Measurements from ENCODE around the gene MRPL27. TPM values are rescaled to one million over a fixed set of nuclear protein-coding genes. Genes with fewer than 3 reads are reported as not detected.

MRPL27 gene
- total RNA-seq, 1 experiment from 2014 or later: 106 TPM

DNA sequence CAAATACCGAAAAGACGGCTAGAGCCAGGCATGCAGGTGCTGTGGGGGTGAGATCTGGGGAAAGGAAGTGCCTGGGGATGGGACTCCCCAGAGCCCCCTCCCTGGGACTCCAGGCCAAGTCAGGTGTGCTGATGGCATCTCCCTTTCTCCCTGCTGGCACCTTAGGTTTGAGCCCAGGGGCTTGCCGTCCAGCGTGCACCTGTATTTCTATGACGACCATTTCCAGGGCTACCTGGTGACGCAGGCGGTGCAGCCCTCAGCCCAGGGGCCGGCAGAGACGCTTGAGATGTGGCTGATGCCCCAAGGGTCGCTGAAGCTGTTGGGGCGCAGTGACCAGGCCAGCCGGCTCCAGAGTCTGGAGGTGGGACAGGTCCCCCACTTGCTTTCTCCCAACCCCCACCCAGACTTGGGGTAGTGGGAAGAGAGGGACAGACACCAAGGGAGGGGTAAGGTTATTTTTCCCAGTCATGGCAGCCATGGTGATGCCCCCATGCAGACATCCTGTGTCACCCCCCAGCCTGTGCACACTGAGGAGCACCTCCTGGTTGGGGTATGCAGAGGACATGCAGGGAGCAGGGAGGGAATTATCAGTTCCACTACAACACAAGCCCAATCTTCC lies 16.0 kb downstream of the MRPL27 start:
- Histone ChIP-seq H3K4me1 (ENCODE audit: control insufficient read depth in 1 of 2, insufficient read depth in 2 of 2, low read length in 2 of 2) (no peaks in the 10 kb centered on the region; a peak in 1 of 4 replicates), H3K4me3 (replicated peaks in 1 of 2; ENCODE audit: low read depth in 1 of 2, low read length in 2 of 2) (no peak overlapping the region), H3K9ac (ENCODE audit: low read length) (no peak overlapping the region), H3K27ac (ENCODE audit: low read depth, low read length) (no peak overlapping the region), H3K4me2 (ENCODE audit: low read length) (no peak overlapping the region), H3K36me3 (ENCODE audit: control insufficient read depth in 1 of 2, insufficient read depth in 2 of 2, low read length in 2 of 2) (peaks cover 51 to 59% of the 10 kb centered on the region in 2 experiments; a peak in 3 of 4 replicates), H3K9me3 (ENCODE audit: control insufficient read depth in 1 of 2, insufficient read depth in 1 of 2, low read depth in 1 of 2, low read length in 2 of 2) (no peaks in the 10 kb centered on the region), H2AFZ (ENCODE audit: low read depth, low read length, poor library complexity, severe bottlenecking) (no peak overlapping the region), H4K20me1 (ENCODE audit: insufficient read depth) (no peaks in the 10 kb centered on the region), H3K9me2 (ENCODE audit: insufficient read depth) (no peaks in the 10 kb centered on the region), H3K79me2 (ENCODE audit: insufficient read depth, low read length) (peaks cover 5% of the 10 kb centered on the region; the same call in 1 of the 2 replicates), H3K27me3 (ENCODE audit: insufficient read depth, low read length) (no peaks in the 10 kb centered on the region)
- TF ChIP-seq EGR1 (IDR thresholded peaks at IDR 0.05; ENCODE audit: low read depth): no peak
- TF ChIP-seq, protein P1, sequence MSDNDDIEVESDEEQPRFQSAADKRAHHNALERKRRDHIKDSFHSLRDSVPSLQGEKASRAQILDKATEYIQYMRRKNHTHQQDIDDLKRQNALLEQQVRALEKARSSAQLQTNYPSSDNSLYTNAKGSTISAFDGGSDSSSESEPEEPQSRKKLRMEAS (IDR thresholded peaks at IDR 0.05): no peak
- TF ChIP-seq ELF1 (IDR thresholded peaks at IDR 0.05; ENCODE audit: borderline replicate concordance, low read depth): no peak
- TF ChIP-seq TCF7L2 (IDR thresholded peaks at IDR 0.05; ENCODE audit: borderline replicate concordance, extremely low read depth, insufficient read depth, insufficient read length): no peak
- TF ChIP-seq POLR2A (IDR thresholded peaks at IDR 0.05; ENCODE audit: borderline replicate concordance, extremely low read depth, insufficient read depth, insufficient read length): no peak
- intact Hi-C loops (cut with micrococcal nuclease): no loop called here
- ChIA-PET CTCF (no interaction called here), RAD21 (ENCODE audit: low non-redundant PET in 1 of 2, low total read pairs in 2 of 2, uncharacterized antibody in 2 of 2, unreplicated experiment in 2 of 2) (no interaction called here), POLR2A (no interaction called here)
- DNase-seq (ENCODE audit: low read depth, low spot score) (no peak), ATAC-seq (no peak)
- no TSS peak for BruUV-seq (replicated peaks)

DNA sequence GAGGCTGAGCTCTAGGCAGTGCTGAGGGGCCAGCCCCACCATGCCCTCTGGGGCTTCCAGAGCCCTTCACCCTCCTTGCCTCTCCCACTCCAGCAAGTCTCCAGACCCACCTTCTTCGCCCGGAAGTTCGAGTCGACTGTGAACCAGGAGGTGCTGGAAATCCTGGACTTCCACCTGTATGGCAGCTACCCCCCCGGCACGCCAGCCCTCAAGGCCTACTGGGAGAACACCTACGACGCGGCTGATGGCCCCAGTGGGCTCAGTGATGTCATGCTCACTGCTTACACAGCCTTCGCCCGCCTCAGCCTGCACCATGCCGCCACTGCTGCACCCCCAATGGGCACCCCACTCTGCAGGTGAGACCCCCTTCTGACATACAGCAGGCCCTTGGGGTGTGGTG lies 16.6 kb downstream of the MRPL27 start:
- no peak for DNase-seq (ENCODE audit: low read depth, low spot score)
- Histone ChIP-seq H3K27me3 (ENCODE audit: insufficient read depth, low read length) (no peaks in the 10 kb centered on the region), H3K9me2 (ENCODE audit: insufficient read depth) (no peaks in the 10 kb centered on the region), H2AFZ (ENCODE audit: low read depth, low read length, poor library complexity, severe bottlenecking) (no peak overlapping the region), H3K4me1 (ENCODE audit: control insufficient read depth in 1 of 2, insufficient read depth in 2 of 2, low read length in 2 of 2) (no peaks in the 10 kb centered on the region), H3K4me2 (ENCODE audit: low read length) (no peak overlapping the region), H3K36me3 (ENCODE audit: control insufficient read depth in 1 of 2, insufficient read depth in 2 of 2, low read length in 2 of 2) (peaks cover 51 to 59% of the 10 kb centered on the region in 2 experiments; a peak in 3 of 4 replicates), H3K9ac (ENCODE audit: low read length) (no peak overlapping the region), H4K20me1 (ENCODE audit: insufficient read depth) (no peaks in the 10 kb centered on the region), H3K9me3 (ENCODE audit: control insufficient read depth in 1 of 2, insufficient read depth in 1 of 2, low read depth in 1 of 2, low read length in 2 of 2) (no peaks in the 10 kb centered on the region), H3K27ac (ENCODE audit: low read depth, low read length) (no peak overlapping the region), H3K79me2 (ENCODE audit: insufficient read depth, low read length) (peaks cover 8% of the 10 kb centered on the region; the same call in 1 of the 2 replicates), H3K4me3 (replicated peaks in 1 of 2; ENCODE audit: low read depth in 1 of 2, low read length in 2 of 2) (no peak overlapping the region)
- intact Hi-C loops (cut with micrococcal nuclease): no loop called here
- RAD21 ChIA-PET (ENCODE audit: low non-redundant PET in 1 of 2, low total read pairs in 2 of 2, uncharacterized antibody in 2 of 2, unreplicated experiment in 2 of 2): no interaction called here
- CTCF ChIA-PET: no interaction called here
- POLR2A ChIA-PET: no interaction called here
- no peak for ATAC-seq
- TF ChIP-seq CBX3 (IDR thresholded peaks at IDR 0.05; ENCODE audit: low read depth) (no peak), ZFX (IDR thresholded peaks at IDR 0.05) (no peak)
- BruUV-seq (replicated peaks): no TSS peak

All from HCT116 (cell line).